HG03108 (cell line): Measurements from ENCODE around the gene BCR.

Experiments
- ATAC-seq: cut with Tn5 transposase; IDR thresholded peaks from one replicate; pipeline ENCODE4 v1.9.1; 2021; ENCODE audit warnings: moderate library complexity; ENCODE audit not compliant: unreplicated experiment

Gene BCR

GRCh38 chr22:23150762-23151161, 29.5 kb upstream of the BCR start:
- no peak for ATAC-seq

GRCh38 chr22:23151827-23152226, 28.5 kb upstream of the BCR start:
- no peak for ATAC-seq

GRCh38 chr22:23152238-23153114, 27.8 kb upstream of the BCR start:
- ATAC-seq: no peak

- no peak for ATAC-seq
Measured at GRCh38 chr22:23153994-23154393, 26.3 kb upstream of the BCR start.

GRCh38 chr22:23154461-23154860, 25.8 kb upstream of the BCR start:
- no peak for ATAC-seq

- ATAC-seq: no peak
Measured at GRCh38 chr22:23155143-23155542, 25.2 kb upstream of the BCR start.

- no peak for ATAC-seq
Measured at GRCh38 chr22:23155831-23156230, 24.5 kb upstream of the BCR start.

- no peak for ATAC-seq
Measured at GRCh38 chr22:23156286-23156685, 24.0 kb upstream of the BCR start.

- no peak for ATAC-seq
Measured at GRCh38 chr22:23157560-23158515, 22.5 kb upstream of the BCR start.

GRCh38 chr22:23158516-23159290, 21.6 kb upstream of the BCR start:
- ATAC-seq: no peak

GRCh38 chr22:23159291-23159630, 21.0 kb upstream of the BCR start:
- ATAC-seq: no peak

GRCh38 chr22:23161029-23161428, 19.3 kb upstream of the BCR start:
- ATAC-seq: no peak

- ATAC-seq: no peak
Measured at GRCh38 chr22:23161574-23161973, 18.7 kb upstream of the BCR start.

GRCh38 chr22:23163665-23164064, 16.6 kb upstream of the BCR start:
- ATAC-seq: no peak

GRCh38 chr22:23164091-23164490, 16.2 kb upstream of the BCR start:
- no peak for ATAC-seq

GRCh38 chr22:23166042-23166831, 14.1 kb upstream of the BCR start:
- no peak for ATAC-seq

GRCh38 chr22:23166841-23167616, 13.3 kb upstream of the BCR start:
- ATAC-seq: no peak

GRCh38 chr22:23168391-23169042, 11.8 kb upstream of the BCR start:
- no peak for ATAC-seq

GRCh38 chr22:23169043-23169406, 11.3 kb upstream of the BCR start:
- ATAC-seq: no peak
